Activated CD8-positive, alpha-beta memory T cell treated with anti-CD3 and anti-CD28 coated beads for 4 hours (primary cell): ENCODE results near the gene RPS15.

Experiments used
- DNase-seq, 2 donors: peaks; one replicate each; pipeline ENCODE4 v3.0.0-alpha.2; 2020; ENCODE audit warnings: low read depth in 2 of 2

Gene RPS15

DNA sequence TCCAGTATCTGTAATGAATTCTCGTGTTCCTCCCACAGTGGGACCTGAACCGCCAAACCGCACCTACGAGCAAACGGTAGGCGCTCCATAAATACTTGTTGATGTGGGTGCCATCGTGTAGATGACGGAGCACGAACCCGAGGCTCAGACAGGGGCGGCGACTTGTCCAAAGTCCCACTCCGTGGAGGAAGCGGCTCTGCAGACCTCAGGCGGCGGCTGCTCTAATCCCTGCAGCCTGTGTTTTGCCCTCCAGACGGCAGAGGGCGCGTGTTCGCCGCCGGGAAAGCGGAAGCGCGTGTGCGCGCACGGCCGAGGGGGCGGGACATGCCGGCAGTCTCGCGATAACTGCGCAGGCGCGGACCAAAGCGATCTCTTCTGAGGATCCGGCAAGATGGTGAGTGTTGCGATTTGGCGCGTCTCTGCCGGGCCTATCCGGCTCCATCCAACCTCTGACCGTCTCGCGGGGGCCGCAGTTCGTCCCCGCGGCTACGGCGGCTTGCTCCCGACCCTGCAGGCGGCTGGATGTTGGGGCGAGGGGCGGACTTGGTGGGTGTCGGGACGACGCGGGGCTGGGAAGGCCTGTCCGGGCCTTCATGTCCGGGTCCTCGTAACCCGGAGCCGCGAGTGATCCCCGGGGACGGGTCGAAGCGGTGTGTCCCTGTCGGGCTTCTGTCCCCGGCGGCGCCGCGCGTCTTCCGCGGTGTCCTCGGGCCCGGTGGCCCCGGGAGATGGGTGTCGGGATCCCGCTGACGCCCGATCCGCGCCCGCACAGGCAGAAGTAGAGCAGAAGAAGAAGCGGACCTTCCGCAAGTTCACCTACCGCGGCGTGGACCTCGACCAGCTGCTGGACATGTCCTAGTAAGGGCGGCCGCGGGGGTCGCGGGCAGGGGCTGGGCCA, at the start of gene RPS15:
Gene RPS15, plus strand, starts transcription at position 362 of the 898 bp plus-strand sequence. Its CDS starts 30 bp downstream, at position 392.
- DNase-seq = peak; percentile 87 to 91

GRCh38 chr19:1388637-1389026, 49.6 kb upstream of the RPS15 start:
- no peak for DNase-seq

DNA sequence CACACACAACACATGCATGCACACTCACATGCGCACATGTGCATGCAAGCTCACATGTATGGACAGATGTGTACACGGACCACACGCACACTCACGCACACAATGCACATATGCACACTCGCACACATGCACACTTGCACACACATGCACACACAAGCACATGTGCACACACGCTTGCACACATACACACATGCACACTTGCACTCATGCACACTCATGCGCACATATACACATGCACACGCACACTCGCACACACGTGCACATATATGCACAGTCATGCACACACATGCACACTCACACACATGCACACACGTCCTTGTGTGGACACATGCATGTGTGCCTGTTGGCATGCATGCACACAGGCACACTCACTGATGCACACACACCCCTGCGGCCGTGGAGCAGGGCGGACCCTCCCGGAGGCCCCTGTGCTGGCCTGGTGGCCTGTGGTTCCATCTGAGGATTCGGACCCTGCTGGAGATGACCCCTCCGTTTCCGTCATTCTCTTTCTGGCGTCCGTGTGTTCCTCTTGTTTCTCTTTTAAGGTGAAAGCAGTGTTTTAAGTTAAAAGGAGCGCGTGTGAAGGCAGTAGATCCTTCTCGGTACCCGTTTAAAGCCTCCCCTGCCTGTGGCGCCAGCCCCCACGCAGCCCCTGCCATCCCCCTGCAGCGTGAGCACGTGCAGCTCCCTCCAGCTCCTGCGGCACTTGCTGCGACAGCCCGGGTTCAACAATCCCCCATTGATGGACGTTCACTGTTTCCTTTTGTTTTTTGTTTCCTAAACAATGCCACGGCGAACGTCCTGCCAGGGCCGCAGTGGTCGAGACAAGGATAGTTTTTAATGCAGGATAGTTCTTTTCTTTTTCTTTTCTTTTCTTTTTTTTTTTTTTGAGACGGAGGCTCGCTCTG, 48.9 kb upstream of the RPS15 start:
- no peak for DNase-seq

DNA sequence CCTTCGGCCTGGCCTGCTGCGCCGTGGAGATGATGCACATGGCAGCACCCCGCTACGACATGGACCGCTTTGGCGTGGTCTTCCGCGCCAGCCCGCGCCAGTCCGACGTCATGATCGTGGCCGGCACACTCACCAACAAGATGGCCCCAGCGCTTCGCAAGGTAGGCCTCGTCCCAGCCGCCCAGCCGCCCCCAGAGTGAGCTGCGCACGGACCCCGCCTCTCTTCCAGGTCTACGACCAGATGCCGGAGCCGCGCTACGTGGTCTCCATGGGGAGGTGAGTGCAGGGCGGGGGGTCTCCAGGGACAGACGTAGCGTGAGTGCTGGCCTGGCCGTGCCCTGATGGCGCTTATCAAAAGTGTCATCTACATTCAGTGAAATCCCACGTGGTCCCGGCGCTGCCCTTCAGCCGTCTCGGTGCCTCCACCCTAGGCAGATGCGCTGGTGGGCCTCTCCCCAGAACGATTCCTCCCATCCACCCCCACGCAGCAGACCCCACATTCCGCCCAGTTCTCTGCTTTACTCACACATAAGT, 47.2 kb upstream of the RPS15 start:
- no peak for DNase-seq

DNA sequence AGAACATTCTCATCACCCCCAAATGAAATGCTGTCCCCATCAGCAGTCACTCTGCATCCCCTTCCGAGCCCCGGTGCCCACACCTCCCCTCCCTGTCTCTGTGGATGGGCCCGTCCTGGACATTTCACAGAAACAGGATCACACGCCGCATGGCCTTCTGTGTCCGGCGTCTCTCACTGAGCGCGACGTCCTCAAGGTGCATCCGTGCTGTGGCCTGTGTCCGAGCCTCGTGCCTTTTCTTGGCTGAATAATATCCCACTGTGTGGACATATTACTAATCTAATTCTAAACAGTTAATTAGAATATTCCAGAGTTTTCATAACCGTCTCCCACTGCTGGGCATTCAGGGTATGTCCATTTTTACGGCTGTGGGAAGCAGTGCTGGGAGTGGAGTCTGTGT, 45.8 kb upstream of the RPS15 start:
- DNase-seq = no peak

DNA sequence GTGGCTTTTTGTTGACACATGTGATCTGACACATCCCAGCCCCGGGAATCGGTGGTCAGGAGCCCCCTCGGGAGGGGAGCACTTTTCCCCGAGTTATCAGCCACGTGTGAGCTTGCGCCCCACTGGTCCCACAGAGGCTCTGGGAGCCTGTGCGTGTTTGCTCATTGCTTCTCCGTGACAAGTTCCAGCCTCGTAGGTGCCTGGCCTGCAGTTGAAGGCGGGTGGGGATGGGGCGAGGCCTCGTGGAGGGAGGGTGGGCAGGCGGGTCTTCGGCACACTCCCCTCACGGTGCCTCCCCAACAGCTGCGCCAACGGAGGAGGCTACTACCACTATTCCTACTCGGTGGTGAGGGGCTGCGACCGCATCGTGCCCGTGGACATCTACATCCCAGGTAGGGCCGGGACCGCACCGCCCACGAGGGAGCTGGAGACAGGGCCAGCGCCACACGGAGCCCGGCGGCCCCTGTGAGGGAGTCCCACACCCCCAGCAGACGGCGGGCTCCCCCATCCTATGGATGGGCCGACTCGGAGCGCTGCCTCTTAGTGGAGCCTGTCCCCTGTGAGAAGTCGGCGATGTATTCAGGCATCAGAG, 45.2 kb upstream of the RPS15 start:
- no peak for DNase-seq

- DNase-seq = no peak
Measured at GRCh38 chr19:1393841-1394240, 44.4 kb upstream of the RPS15 start.

- DNase-seq = no peak
Measured at GRCh38 chr19:1394252-1395193, 43.7 kb upstream of the RPS15 start.

DNA sequence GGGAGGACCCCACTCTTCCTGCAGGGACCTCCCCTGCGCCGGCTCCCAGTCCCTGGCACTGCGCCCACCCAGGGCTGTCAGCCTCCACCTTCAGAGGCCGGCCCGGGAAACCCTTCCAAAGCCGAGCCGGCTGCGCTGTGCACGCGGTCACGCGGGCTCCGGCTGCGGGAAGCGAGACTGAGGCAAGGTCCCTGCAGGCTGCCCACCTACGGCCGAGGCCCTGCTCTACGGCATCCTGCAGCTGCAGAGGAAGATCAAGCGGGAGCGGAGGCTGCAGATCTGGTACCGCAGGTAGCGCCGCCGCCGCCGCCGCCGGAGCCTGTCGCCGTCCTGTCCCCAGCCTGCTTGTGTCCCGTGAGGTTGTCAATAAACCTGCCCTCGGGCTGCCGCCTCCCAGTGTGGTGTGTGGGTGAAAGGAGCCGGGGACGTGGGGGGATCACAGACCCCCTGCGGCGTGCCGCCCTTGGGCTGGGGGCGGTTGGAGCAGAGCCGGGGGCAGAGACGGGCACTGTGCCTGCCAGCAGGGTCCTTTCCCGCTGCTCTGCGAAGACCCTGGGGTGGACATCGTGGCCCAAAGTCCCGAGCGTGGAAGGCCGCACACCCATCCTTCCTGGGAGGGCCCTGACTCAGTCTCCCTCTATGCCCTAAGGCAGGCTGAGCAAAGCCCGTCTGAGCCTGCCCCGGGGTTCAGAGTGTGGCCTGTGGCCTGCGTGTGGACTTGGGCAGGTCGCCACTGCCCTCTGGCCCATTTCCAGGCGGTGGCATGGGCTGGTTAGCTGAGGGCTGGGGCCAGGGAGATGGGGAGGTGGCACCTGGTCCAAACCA, 42.8 kb upstream of the RPS15 start:
- no peak for DNase-seq

DNA sequence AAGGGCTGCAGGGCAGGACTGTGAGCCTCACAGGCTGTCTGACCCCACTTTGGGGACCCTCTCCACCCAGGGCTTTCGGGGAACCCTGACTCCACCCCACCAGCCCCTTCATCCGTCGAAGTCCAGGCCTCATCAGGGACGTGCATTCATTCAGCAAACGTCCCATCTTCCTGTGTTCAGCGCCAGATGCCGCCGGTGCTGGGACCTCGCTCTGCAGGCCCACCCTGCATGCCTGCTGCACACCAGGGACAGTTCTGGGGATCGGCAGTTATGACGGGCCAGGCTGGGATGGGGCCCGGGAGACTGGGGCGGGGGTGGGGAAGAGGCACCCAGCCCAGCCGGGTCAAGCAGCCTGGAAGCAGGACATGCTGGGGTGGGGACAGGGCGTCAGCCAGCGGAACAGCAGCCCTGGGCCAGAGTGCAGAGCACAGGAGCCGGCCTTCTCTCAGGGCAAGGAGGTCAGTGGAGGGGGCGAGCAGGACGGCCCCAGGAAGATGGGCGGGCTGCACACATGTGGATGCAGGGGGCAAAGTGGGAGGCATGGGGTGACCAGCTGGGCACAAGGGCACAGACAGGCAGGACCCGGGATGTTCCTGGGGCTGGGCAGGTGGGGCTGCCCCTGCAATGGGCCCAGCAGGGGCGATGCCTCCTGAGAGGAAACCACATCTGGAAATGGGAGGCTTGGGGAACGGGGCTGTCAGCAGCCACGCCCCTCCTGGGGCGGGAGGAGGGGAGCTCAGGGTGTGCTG, 42.0 kb upstream of the RPS15 start:
- DNase-seq = no peak

GRCh38 chr19:1396768-1397679, 41.2 kb upstream of the RPS15 start:
- no peak for DNase-seq

GRCh38 chr19:1397838-1398237, 40.4 kb upstream of the RPS15 start:
- no peak for DNase-seq

DNA sequence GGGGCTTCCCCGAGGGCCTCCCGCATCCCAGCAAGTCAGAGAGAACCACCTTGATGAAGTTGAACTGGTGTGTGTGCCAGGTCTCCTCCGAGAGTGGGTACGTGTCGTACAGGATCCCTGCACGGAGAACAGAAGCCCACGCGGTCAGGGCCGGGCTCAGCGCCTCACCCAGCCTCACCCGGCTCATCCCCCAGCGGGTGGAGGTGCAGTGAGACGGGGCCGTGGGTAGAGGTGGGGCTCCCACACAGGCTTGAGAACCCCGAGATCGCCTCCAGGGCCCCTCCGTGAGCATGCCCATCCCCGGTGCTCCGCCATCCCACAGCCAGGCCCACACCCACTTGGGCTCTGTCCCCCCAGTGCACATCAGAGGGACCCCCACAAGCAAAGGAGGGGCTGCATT, 39.1 kb upstream of the RPS15 start:
- no peak for DNase-seq

- DNase-seq = no peak
Measured at GRCh38 chr19:1399745-1400144, 38.5 kb upstream of the RPS15 start.

DNA sequence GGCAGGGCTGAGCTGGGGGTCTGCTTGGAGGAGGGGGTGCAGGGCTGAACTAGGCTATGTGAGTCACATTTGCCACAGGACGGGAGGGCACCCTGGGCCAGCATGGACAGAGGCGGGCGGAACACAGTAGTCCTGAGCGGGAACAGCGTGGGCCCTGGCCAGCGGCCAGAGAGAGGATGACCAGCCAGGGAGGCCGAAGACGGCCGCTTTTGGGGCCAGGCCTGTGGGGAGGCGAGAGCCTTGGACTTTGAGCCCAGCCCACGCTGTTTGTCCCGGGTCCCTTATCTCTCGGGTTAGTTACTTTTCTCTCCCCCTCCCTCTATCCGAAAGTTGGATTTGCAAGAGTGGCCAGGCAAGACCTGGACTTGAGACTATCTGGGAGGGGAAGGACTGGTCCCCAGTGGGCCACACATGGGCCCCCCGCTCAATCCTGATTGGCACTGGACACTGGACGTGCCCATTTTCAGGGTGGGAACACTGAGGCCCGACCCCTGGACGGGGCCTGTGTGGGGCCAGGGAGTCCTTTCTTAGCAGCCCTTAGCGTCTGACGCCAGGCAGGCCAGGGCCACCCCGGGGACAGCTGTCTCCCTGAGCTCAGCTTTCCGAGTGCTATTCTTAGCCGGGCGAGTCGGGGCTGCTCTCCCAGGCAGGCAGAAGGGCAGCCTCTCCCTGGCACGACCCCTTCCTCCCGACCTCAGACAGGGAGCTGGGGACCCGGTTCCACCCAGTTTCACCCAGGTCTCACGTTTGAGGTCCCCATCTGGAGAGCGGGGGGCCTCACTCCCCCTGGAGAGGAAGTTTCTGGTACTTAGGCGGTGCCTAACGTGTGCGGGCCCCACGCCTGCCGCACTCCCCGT, 37.7 kb upstream of the RPS15 start:
- DNase-seq = no peak

- no peak for DNase-seq
Measured at GRCh38 chr19:1401138-1401888, 36.9 kb upstream of the RPS15 start, which contains the start of gene GAMT. GAMT (minus strand) TSS chr19:1401542; CDS start chr19:1401476, 66 bp downstream.

DNA sequence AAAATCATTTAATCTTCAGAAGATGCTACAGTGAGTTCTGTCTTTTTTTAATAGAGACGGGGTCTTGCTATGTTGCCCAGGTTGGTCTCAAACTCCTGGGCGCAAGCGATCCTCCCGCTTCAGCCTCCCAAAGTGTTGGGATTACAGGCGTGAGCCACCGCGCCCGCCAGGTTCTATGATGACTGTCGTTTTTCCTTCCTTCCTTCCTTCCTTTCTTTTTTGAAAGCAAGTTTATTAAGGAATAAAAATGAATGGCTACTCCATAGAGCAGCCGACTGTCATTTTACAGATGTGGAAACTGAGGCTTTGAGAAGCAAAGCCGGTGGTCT, 36.3 kb upstream of the RPS15 start:
- DNase-seq = no peak
